Smooth muscle cell (in vitro differentiated cells): Measurements from ENCODE around the gene PHF2. TPM values are rescaled to one million over a fixed set of nuclear protein-coding genes. Genes with fewer than 3 reads are reported as not detected.

Source experiments
- DNase-seq: peaks from one replicate; lab custom pipeline; 2025; ENCODE audit not compliant: unreplicated experiment; lab: John Stamatoyannopoulos, UW
- H2AFZ ChIP-seq: fragments of 200-600 bp; sonication (generic); 2 replicates; pipeline ENCODE4 v1.6.0; 2016; ENCODE audit warnings: antibody characterized with exemption, low read depth, mild to moderate bottlenecking
- H3F3A ChIP-seq: fragments of 200-600 bp; sonication (generic); 2 replicates; pipeline ENCODE4 v1.6.0; 2017; ENCODE audit warnings: antibody characterized with exemption, low read depth
- H3K27ac ChIP-seq: fragments of 200-600 bp; sonication (generic); 2 replicates; pipeline ENCODE4 v1.5.1; 2016; ENCODE audit warnings: low read depth, mild to moderate bottlenecking
- H3K27me3 ChIP-seq: fragments of 200-600 bp; sonication (generic); 2 replicates; pipeline ENCODE4 v1.6.1; 2016; ENCODE audit warnings: low read depth, mild to moderate bottlenecking
- H3K36me3 ChIP-seq: fragments of 200-600 bp; sonication (generic); 2 replicates; pipeline ENCODE4 v1.5.1; 2016; ENCODE audit warnings: low read depth
- H3K4me1 ChIP-seq: fragments of 200-600 bp; sonication (generic); 2 replicates; pipeline ENCODE4 v1.5.1; 2016; ENCODE audit warnings: low read depth
- H3K4me2 ChIP-seq: fragments of 200-600 bp; sonication (generic); 2 replicates; pipeline ENCODE4 v1.6.0; 2016; ENCODE audit warnings: mild to moderate bottlenecking
- H3K4me3 ChIP-seq: fragments of 200-600 bp; sonication (generic); 2 replicates; pipeline ENCODE4 v1.5.1; 2016; ENCODE audit warnings: mild to moderate bottlenecking
- H3K79me2 ChIP-seq: fragments of 200-600 bp; sonication (generic); 2 replicates; pipeline ENCODE4 v1.6.0; 2016; ENCODE audit warnings: low read depth, mild to moderate bottlenecking
- H3K9ac ChIP-seq: fragments of 200-600 bp; sonication (generic); 2 replicates; pipeline ENCODE4 v1.6.0; 2016; ENCODE audit warnings: low read depth
- H3K9me3 ChIP-seq: fragments of 200-600 bp; sonication (generic); replicated peaks from 2 replicates; pipeline ENCODE4 v1.5.1; 2016; ENCODE audit warnings: low read depth
- H4K20me1 ChIP-seq: fragments of 200-600 bp; sonication (generic); 2 replicates; pipeline ENCODE4 v1.6.0; 2016; ENCODE audit warnings: low read depth
- CTCF ChIP-seq: fragments of 200-600 bp; sonication (generic); IDR thresholded peaks from 2 replicates; pipeline ENCODE4 v1.5.1; 2017; ENCODE audit warnings: borderline replicate concordance, mild to moderate bottlenecking, antibody characterized with exemption; ENCODE audit not compliant: insufficient read depth, poor library complexity, severe bottlenecking
- whole genome bisulfite sequencing: methylation state at CpG from one replicate; pipeline ENCODE4 v1.1.7; 2016; ENCODE audit warnings: low lambda C conversion rate; 5-methylcytosine and 5-hydroxymethylcytosine counted together
- polyA plus RNA-seq: library from polyadenylated mRNA; unstranded; fragments of >200 nt; fragmentation: Nextera tagmentation; extraction: Ambion mirVana; gene quantifications from 2 replicates; pipeline ENCODE4 v1.2.1, GENCODE V29; 2016
- total RNA-seq: library from RNA; depleted of rRNA; stranded (reverse); fragments of >200 nt; gene quantifications from 2 replicates; pipeline ENCODE4 v1.2.3, GENCODE V29; 2014

The PHF2 gene
- total and polyA plus RNA-seq, 2 experiments from 2014 or later, result 11.1 to 18.3 TPM

- no peaks in the 10 kb centered on the region for H3K4me1 ChIP-seq
- no peaks in the 10 kb centered on the region for H3K36me3 ChIP-seq
- no peaks in the 10 kb centered on the region for H3K79me2 ChIP-seq
- H3K9ac ChIP-seq, result no peak overlapping the region
- H3F3A ChIP-seq, result no peaks in the 10 kb centered on the region
- 93% methylated on average over 19 of the region's 19 CpGs for WGBS
- H4K20me1 ChIP-seq, result no peaks in the 10 kb centered on the region
- DNase-seq, result no peak
- no peak overlapping the region for H3K4me2 ChIP-seq
- no peak for TF ChIP-seq CTCF
- no peak overlapping the region for H3K4me3 ChIP-seq
- H3K27ac ChIP-seq, result no peak overlapping the region
- no peak overlapping the region for H2AFZ ChIP-seq
- no peaks in the 10 kb centered on the region for H3K27me3 ChIP-seq
- H3K9me3 ChIP-seq, result no peaks in the 10 kb centered on the region
Observed at GRCh38 chr9:93649610-93650261, 73.4 kb downstream of the PHF2 start.

- TF ChIP-seq CTCF, result no peak
- no peaks in the 10 kb centered on the region for H3K79me2 ChIP-seq
- H3K9me3 ChIP-seq, result no peaks in the 10 kb centered on the region
- H4K20me1 ChIP-seq, result no peaks in the 10 kb centered on the region
- H3K4me2 ChIP-seq, result no peak overlapping the region
- 99% methylated on average over 11 of the region's 11 CpGs for WGBS
- H3K4me1 ChIP-seq, result no peaks in the 10 kb centered on the region
- no peaks in the 10 kb centered on the region for H3K27me3 ChIP-seq
- H3K36me3 ChIP-seq, result no peaks in the 10 kb centered on the region
- no peaks in the 10 kb centered on the region for H3F3A ChIP-seq
- no peak for DNase-seq
- no peak overlapping the region for H3K4me3 ChIP-seq
- no peak overlapping the region for H3K27ac ChIP-seq
- H3K9ac ChIP-seq, result no peak overlapping the region
- no peak overlapping the region for H2AFZ ChIP-seq
Observed at GRCh38 chr9:93650448-93650847, 74.1 kb downstream of the PHF2 start.

- no peaks in the 10 kb centered on the region for H3K36me3 ChIP-seq
- TF ChIP-seq CTCF, result no peak
- H3K27ac ChIP-seq, result no peak overlapping the region
- no peaks in the 10 kb centered on the region for H3K79me2 ChIP-seq
- no peaks in the 10 kb centered on the region for H3F3A ChIP-seq
- H3K4me2 ChIP-seq, result no peak overlapping the region
- H3K4me1 ChIP-seq, result no peaks in the 10 kb centered on the region
- H3K9me3 ChIP-seq, result no peaks in the 10 kb centered on the region
- no peaks in the 10 kb centered on the region for H3K27me3 ChIP-seq
- no peaks in the 10 kb centered on the region for H4K20me1 ChIP-seq
- WGBS, result 95% methylated on average over 5 of the region's 5 CpGs
- no peak overlapping the region for H3K9ac ChIP-seq
- no peak overlapping the region for H3K4me3 ChIP-seq
- H2AFZ ChIP-seq, result no peak overlapping the region
- DNase-seq, result no peak
Observed at GRCh38 chr9:93651521-93651950, 75.2 kb downstream of the PHF2 start.
